ENCODE data around the gene SLC15A3. TPM values are rescaled to one million over a fixed set of nuclear protein-coding genes. Genes with fewer than 3 reads are reported as not detected.

The SLC15A3 gene
- polyA plus RNA-seq, 3 donors = 6.0 to 43.4 (median 23.8) TPM

- WGBS, 3 donors = 9 to 71% (median 13%) methylated on average over 3 of the region's 3 CpGs
- peak overlapping the region; percentile 91 for H3K27ac ChIP-seq (ENCODE audit: low read depth, low read length)
These were observed 780 bp upstream of the SLC15A3 start for GRCh38 chr11:60952742-60953170.

GRCh38 chr11:60951606-60951903, 421 bp downstream of the SLC15A3 start:
- WGBS, 3 donors = 2 to 17% (median 4%) methylated on average over 5 to 8 of the region's 8 CpGs
- no peak overlapping the region for H3K27ac ChIP-seq (ENCODE audit: low read depth, low read length)

GRCh38 chr11:60950933-60951605, 907 bp downstream of the SLC15A3 start:
- 10 to 23% (median 22%) methylated on average over 53 to 86 of the region's 86 CpGs for WGBS, 3 donors
- no peak overlapping the region for H3K27ac ChIP-seq (ENCODE audit: low read depth, low read length)

- 77 to 82% (median 78%) methylated on average over 6 of the region's 6 CpGs for WGBS, 3 donors
- H3K27ac ChIP-seq (ENCODE audit: low read depth, low read length) = no peak overlapping the region
These were observed 2.0 kb downstream of the SLC15A3 start for GRCh38 chr11:60950024-60950423.

GRCh38 chr11:60948250-60948649, 3.7 kb downstream of the SLC15A3 start:
- 66 to 83% (median 82%) methylated on average over 5 of the region's 5 CpGs for WGBS, 3 donors

GRCh38 chr11:60947700-60948099, 4.3 kb downstream of the SLC15A3 start:
- H3K27ac ChIP-seq (ENCODE audit: low read depth, low read length) = no peak overlapping the region
- 40 to 57% (median 51%) methylated on average over 2 of the region's 2 CpGs for WGBS, 3 donors

More at GRCh38 chr11:60948250-60948649, 3.7 kb downstream of the SLC15A3 start:
- no peak overlapping the region for H3K27ac ChIP-seq (ENCODE audit: low read depth, low read length)

GRCh38 chr11:60946601-60947264, 5.2 kb downstream of the SLC15A3 start:
- WGBS, 3 donors = 79 to 92% (median 91%) methylated on average over 11 to 15 of the region's 15 CpGs
- no peak overlapping the region for H3K27ac ChIP-seq (ENCODE audit: low read depth, low read length)

- WGBS, 3 donors = 91 to 97% (median 92%) methylated on average over 5 of the region's 5 CpGs
These were observed 6.7 kb downstream of the SLC15A3 start for GRCh38 chr11:60945295-60945667.

GRCh38 chr11:60944490-60945294, 7.3 kb downstream of the SLC15A3 start:
- WGBS, 3 donors = 78 to 87% (median 81%) methylated on average over 11 of the region's 11 CpGs
- no peak overlapping the region for H3K27ac ChIP-seq (ENCODE audit: low read depth, low read length)

More at GRCh38 chr11:60945295-60945667, 6.7 kb downstream of the SLC15A3 start:
- no peak overlapping the region for H3K27ac ChIP-seq (ENCODE audit: low read depth, low read length)

- WGBS, 3 donors = 37 to 58% (median 48%) methylated on average over 9 of the region's 9 CpGs
These were observed 8.9 kb downstream of the SLC15A3 start for GRCh38 chr11:60942970-60943565.

GRCh38 chr11:60942219-60942618, 9.8 kb downstream of the SLC15A3 start:
- no peak overlapping the region for H3K27ac ChIP-seq (ENCODE audit: low read depth, low read length)
- 62 to 95% (median 91%) methylated on average over 4 of the region's 4 CpGs for WGBS, 3 donors

More at GRCh38 chr11:60942970-60943565, 8.9 kb downstream of the SLC15A3 start:
- no peak overlapping the region for H3K27ac ChIP-seq (ENCODE audit: low read depth, low read length)

- H3K27ac ChIP-seq (ENCODE audit: low read depth, low read length) = no peak overlapping the region
- 57 to 87% (median 81%) methylated on average over 6 of the region's 6 CpGs for WGBS, 3 donors
These were observed 10.4 kb downstream of the SLC15A3 start for GRCh38 chr11:60941371-60942119.

- 50 to 67% (median 59%) methylated on average over 2 of the region's 2 CpGs for WGBS, 3 donors
- H3K27ac ChIP-seq (ENCODE audit: low read depth, low read length) = no peak overlapping the region
These were observed 12.1 kb downstream of the SLC15A3 start for GRCh38 chr11:60939855-60940254.

- WGBS, 3 donors = 90 to 92% (median 92%) methylated on average over 7 of the region's 7 CpGs
- no peak overlapping the region for H3K27ac ChIP-seq (ENCODE audit: low read depth, low read length)
These were observed 12.7 kb downstream of the SLC15A3 start for GRCh38 chr11:60939301-60939700.

- 84 to 89% (median 89%) methylated on average over 9 of the region's 9 CpGs for WGBS, 3 donors
- H3K27ac ChIP-seq (ENCODE audit: low read depth, low read length) = no peak overlapping the region
These were observed 13.5 kb downstream of the SLC15A3 start for GRCh38 chr11:60938500-60938899.

GRCh38 chr11:60937811-60938210, 14.2 kb downstream of the SLC15A3 start:
- 93 to 96% (median 93%) methylated on average over 6 to 8 of the region's 8 CpGs for WGBS, 3 donors
- no peak overlapping the region for H3K27ac ChIP-seq (ENCODE audit: low read depth, low read length)

GRCh38 chr11:60937144-60937527, 14.8 kb downstream of the SLC15A3 start:
- 62 to 75% (median 65%) methylated on average over 12 of the region's 12 CpGs for WGBS, 3 donors
- H3K27ac ChIP-seq (ENCODE audit: low read depth, low read length) = no peak overlapping the region

- H3K27ac ChIP-seq (ENCODE audit: low read depth, low read length) = no peak overlapping the region
- WGBS, 3 donors = 86 to 91% (median 87%) methylated on average over 18 of the region's 18 CpGs
These were observed 15.4 kb downstream of the SLC15A3 start for GRCh38 chr11:60936467-60937143.
